NB4 (cell line): ENCODE data around the gene AOC1.

Experiments
- DNase-seq: peaks from one replicate; pipeline ENCODE4 v3.0.0; 2010; ENCODE audit warnings: low read depth
- H3K4me3 ChIP-seq: one replicate; pipeline ENCODE4 v1.5.1; 2011; ENCODE audit warnings: mild to moderate bottlenecking, low read depth, low read length, moderate library complexity
- CTCF ChIP-seq: IDR thresholded peaks from one replicate; pipeline ENCODE4 v1.5.1; 2012; ENCODE audit warnings: low read depth, low read length
- MYC ChIP-seq: IDR thresholded peaks from 2 replicates; pipeline ENCODE4 v1.6.1; 2011; ENCODE audit warnings: low read depth, low read length
- POLR2A ChIP-seq: IDR thresholded peaks from 2 replicates; pipeline ENCODE4 v1.6.1; 2011; ENCODE audit warnings: mild to moderate bottlenecking; ENCODE audit not compliant: insufficient read length; ENCODE audit errors: extremely low read depth
- TF ChIP-seq, protein P1 (sequence below): IDR thresholded peaks from 2 replicates; pipeline ENCODE4 v1.6.1; 2011; ENCODE audit warnings: low read depth, low read length

Gene AOC1

DNA sequence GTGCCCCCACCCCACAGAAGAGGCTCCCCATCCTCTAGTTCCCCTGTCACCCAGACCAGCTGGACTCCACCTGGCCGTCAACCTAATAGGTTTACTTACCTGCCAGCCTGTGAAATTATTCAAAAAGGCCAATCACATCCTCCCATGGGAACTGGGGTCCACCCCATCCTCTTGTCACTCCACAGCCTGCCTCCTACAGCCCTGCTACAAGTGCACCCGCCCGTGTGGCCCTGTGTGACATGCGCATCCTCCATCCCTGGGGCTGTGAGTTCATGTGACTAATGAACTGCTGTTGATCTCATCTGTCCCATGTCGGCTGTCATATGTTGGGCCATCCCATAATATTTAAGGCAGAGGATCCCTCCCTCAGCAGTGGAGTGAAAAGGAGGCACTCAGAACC, 39.4 kb downstream of the AOC1 start:
- no peak overlapping the region for H3K4me3 ChIP-seq
- no peak for DNase-seq
- TF ChIP-seq, protein P1, sequence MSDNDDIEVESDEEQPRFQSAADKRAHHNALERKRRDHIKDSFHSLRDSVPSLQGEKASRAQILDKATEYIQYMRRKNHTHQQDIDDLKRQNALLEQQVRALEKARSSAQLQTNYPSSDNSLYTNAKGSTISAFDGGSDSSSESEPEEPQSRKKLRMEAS, result no peak
- TF ChIP-seq CTCF (no peak), POLR2A (no peak), MYC (no peak)

GRCh38 chr7:150895809-150896208, 43.5 kb downstream of the AOC1 start:
- TF ChIP-seq CTCF, result no peak
- no peak for TF ChIP-seq POLR2A
- TF ChIP-seq, protein P1, result no peak
- no peak for TF ChIP-seq MYC
- no peak for DNase-seq
- no peak overlapping the region for H3K4me3 ChIP-seq

GRCh38 chr7:150896562-150897209, 44.4 kb downstream of the AOC1 start:
- H3K4me3 ChIP-seq, result no peak overlapping the region
- DNase-seq, result no peak
- TF ChIP-seq CTCF, result no peak
- TF ChIP-seq, protein P1, result no peak
- TF ChIP-seq MYC, result no peak
- TF ChIP-seq POLR2A, result no peak

- H3K4me3 ChIP-seq, result no peak overlapping the region
- TF ChIP-seq POLR2A (no peak), MYC (0 out of 2 replicates have a peak, but pooled peaks have one; percentile 41)
- DNase-seq, result peak; percentile 80
Measured at GRCh38 chr7:150897502-150898474, 45.5 kb downstream of the AOC1 start.

- H3K4me3 ChIP-seq, result no peak overlapping the region
Measured at GRCh38 chr7:150898475-150899011, 46.2 kb downstream of the AOC1 start.

More at GRCh38 chr7:150898475-150899011, 46.2 kb downstream of the AOC1 start:
- DNase-seq, result peak; percentile 87
- TF ChIP-seq CTCF (peak; percentile 94), POLR2A (no peak), MYC (0 out of 2 replicates have a peak, but pooled peaks have one; percentile 4)
- TF ChIP-seq, protein P1, result peak; percentile 56; the same call in 1 of the 2 replicates
